ENCODE data around the gene TACC3. TPM values are rescaled to one million over a fixed set of nuclear protein-coding genes. Genes with fewer than 3 reads are reported as not detected.

Gene TACC3
- total RNA-seq, 4 donors from 2014 or later = 14.9 to 41.3 (median 19.6) TPM

GRCh38 chr4:1753294-1753696 is 32.0 kb downstream of the TACC3 start:
- 50% methylated on average over 2 of the region's 10 CpGs; no CpG with 5 or more reads in 1 of the 2 donors for WGBS, 2 donors
- intact Hi-C loops (cut with DNase I) = loop anchor here (5.0 kb wide), 1 partner anchor 49 kb away; no protein-coding TSS in a partner anchor
- Histone ChIP-seq H3K27ac (peak overlapping the region; percentile 82 to 94 (median 90)), H3K4me1 (peaks cover 74 to 98% (median 77%) of the 10 kb centered on the region in 3 donors), H3K27me3 (peaks cover 0 to 2% (median 0%) of the 10 kb centered on the region in 4 donors), H3K9me3 (no peaks in the 10 kb centered on the region), H3K36me3 (no peaks in the 10 kb centered on the region), H3K4me3 (no peak overlapping the region)
- TF ChIP-seq POLR2A (IDR thresholded peaks at IDR 0.05) (no peak), CTCF (IDR thresholded peaks at IDR 0.05) (no peak)
- no peak for DNase-seq

GRCh38 chr4:1753697-1754311 is 32.5 kb downstream of the TACC3 start:
- Histone ChIP-seq H3K27ac (peak overlapping the region; percentile 82 to 94 (median 90)), H3K4me1 (peaks cover 72 to 98% (median 76%) of the 10 kb centered on the region in 3 donors), H3K36me3 (no peaks in the 10 kb centered on the region), H3K27me3 (no peaks in the 10 kb centered on the region), H3K4me3 (no peak overlapping the region), H3K9me3 (no peaks in the 10 kb centered on the region)
- intact Hi-C loops (cut with DNase I) = loop anchor here (5.0 kb wide), 1 partner anchor 48 kb away; no protein-coding TSS in a partner anchor
- WGBS, 2 donors = 40% methylated on average over 4 of the region's 15 CpGs; no CpG with 5 or more reads in 1 of the 2 donors
- TF ChIP-seq POLR2A (IDR thresholded peaks at IDR 0.05) = no peak
- no peak for DNase-seq

GRCh38 chr4:1754336-1754735 is 33.0 kb downstream of the TACC3 start:
- H3K4me1 ChIP-seq = peaks cover 76 to 100% (median 80%) of the 10 kb centered on the region in 3 donors
- no peaks in the 10 kb centered on the region for H3K36me3 ChIP-seq
- no peak overlapping the region for H3K4me3 ChIP-seq
- intact Hi-C loops (cut with DNase I) = loop anchor here (5.0 kb wide), 1 partner anchor 48 kb away; no protein-coding TSS in a partner anchor
- no peaks in the 10 kb centered on the region for H3K27me3 ChIP-seq
- no CpG with 5 or more reads among the region's 5 CpGs for WGBS, 2 donors
- DNase-seq = no peak
- peak overlapping the region; percentile 82 to 94 (median 90) for H3K27ac ChIP-seq
- H3K9me3 ChIP-seq = no peaks in the 10 kb centered on the region
- TF ChIP-seq CTCF (IDR thresholded peaks at IDR 0.05) (no peak), POLR2A (IDR thresholded peaks at IDR 0.05) (no peak)

- Histone ChIP-seq H3K27ac (peak overlapping the region; percentile 23 to 94 (median 90)), H3K36me3 (no peaks in the 10 kb centered on the region), H3K9me3 (no peaks in the 10 kb centered on the region), H3K4me1 (peaks cover 84 to 100% (median 89%) of the 10 kb centered on the region in 3 donors), H3K4me3 (no peak overlapping the region), H3K27me3 (no peaks in the 10 kb centered on the region)
- no peak for DNase-seq
- WGBS, 2 donors = 87% methylated on average over 9 of the region's 17 CpGs; no CpG with 5 or more reads in 1 of the 2 donors
- no peak for TF ChIP-seq CTCF (IDR thresholded peaks at IDR 0.05)
- TF ChIP-seq POLR2A (IDR thresholded peaks at IDR 0.05) = no peak
- intact Hi-C loops (cut with DNase I) = no loop called here
These were observed 34.0 kb downstream of the TACC3 start for GRCh38 chr4:1755297-1755696.

- Histone ChIP-seq H3K27me3 (no peaks in the 10 kb centered on the region), H3K4me1 (peaks cover 89 to 100% (median 94%) of the 10 kb centered on the region in 3 donors), H3K27ac (peak overlapping the region; percentile 23 to 94 (median 90)), H3K9me3 (no peaks in the 10 kb centered on the region), H3K36me3 (no peaks in the 10 kb centered on the region), H3K4me3 (no peak overlapping the region)
- no peak for TF ChIP-seq CTCF (IDR thresholded peaks at IDR 0.05)
- no peak for TF ChIP-seq POLR2A (IDR thresholded peaks at IDR 0.05)
- no CpG with 5 or more reads among the region's 18 CpGs for WGBS, 2 donors
- no peak for DNase-seq
- intact Hi-C loops (cut with DNase I) = no loop called here
These were observed 34.8 kb downstream of the TACC3 start for GRCh38 chr4:1756079-1756478.

All from esophagus squamous epithelium (tissue), 5 donors.